SK-N-DZ (cell line): ENCODE measurements around the gene ASRGL1.

Source experiments
- DNase-seq: peaks from one replicate; pipeline ENCODE4 v3.0.0-alpha.2; 2015; ENCODE audit warnings: low spot score

Gene ASRGL1

GRCh38 chr11:62439785-62440602, 102.7 kb downstream of the ASRGL1 start:
- DNase-seq = no peak
